Measurements from ENCODE around the gene GADL1.

Gene GADL1

GRCh38 chr3:30832961-30833575, 61.4 kb downstream of the GADL1 start:
- DNase-seq (ENCODE audit: extremely low spot score) = no peak
- CTCF ChIA-PET = no interaction called here
- POLR2A ChIA-PET = no interaction called here
- no peak for TF ChIP-seq SP1 (IDR thresholded peaks at IDR 0.05)
- no peak for TF ChIP-seq HDGF (IDR thresholded peaks at IDR 0.05; ENCODE audit: borderline replicate concordance)
- no peak for TF ChIP-seq CTBP1 (IDR thresholded peaks at IDR 0.05; ENCODE audit: borderline replicate concordance)
- no peak for TF ChIP-seq TARDBP (IDR thresholded peaks at IDR 0.05)
- TF ChIP-seq SUZ12 (IDR thresholded peaks at IDR 0.05) = no peak
- no peak for TF ChIP-seq FOXK2 (IDR thresholded peaks at IDR 0.05)
- TF ChIP-seq, protein P1, sequence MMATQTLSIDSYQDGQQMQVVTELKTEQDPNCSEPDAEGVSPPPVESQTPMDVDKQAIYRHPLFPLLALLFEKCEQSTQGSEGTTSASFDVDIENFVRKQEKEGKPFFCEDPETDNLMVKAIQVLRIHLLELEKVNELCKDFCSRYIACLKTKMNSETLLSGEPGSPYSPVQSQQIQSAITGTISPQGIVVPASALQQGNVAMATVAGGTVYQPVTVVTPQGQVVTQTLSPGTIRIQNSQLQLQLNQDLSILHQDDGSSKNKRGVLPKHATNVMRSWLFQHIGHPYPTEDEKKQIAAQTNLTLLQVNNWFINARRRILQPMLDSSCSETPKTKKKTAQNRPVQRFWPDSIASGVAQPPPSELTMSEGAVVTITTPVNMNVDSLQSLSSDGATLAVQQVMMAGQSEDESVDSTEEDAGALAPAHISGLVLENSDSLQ (IDR thresholded peaks at IDR 0.05) = no peak
- TF ChIP-seq ARNT (IDR thresholded peaks at IDR 0.05) = no peak
- no peak for TF ChIP-seq BHLHE40 (IDR thresholded peaks at IDR 0.05; ENCODE audit: borderline replicate concordance)

DNA sequence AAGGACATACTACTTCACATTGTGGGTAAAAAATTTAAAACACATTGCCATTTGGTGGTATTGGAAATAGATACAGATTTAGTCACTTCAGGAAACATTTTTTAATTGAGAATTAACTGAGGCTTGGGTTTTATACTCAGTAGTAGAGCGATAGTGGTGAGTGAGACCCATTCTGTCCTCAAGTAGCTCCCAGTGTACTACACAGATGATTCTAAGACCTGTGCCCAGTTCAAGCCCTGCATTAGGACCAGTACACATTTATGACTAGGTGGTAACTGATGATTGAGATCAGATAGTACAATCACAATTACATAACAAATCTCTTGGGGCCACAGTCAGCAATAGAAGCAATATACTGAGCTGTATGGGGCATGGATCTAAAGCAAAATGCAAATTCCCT, 67.4 kb downstream of the GADL1 start:
- TF ChIP-seq FOXM1 (IDR thresholded peaks at IDR 0.05; ENCODE audit: borderline replicate concordance) = no peak
- no peak for TF ChIP-seq SUZ12 (IDR thresholded peaks at IDR 0.05)
- TF ChIP-seq, protein P1 (IDR thresholded peaks at IDR 0.05) = no peak
- TF ChIP-seq FOXA1 (IDR thresholded peaks at IDR 0.05) = no peak
- no peak for TF ChIP-seq HDGF (IDR thresholded peaks at IDR 0.05; ENCODE audit: borderline replicate concordance)
- TF ChIP-seq LEF1 (IDR thresholded peaks at IDR 0.05; ENCODE audit: borderline replicate concordance) = no peak
- no peak for TF ChIP-seq ELF4 (IDR thresholded peaks at IDR 0.05)
- TF ChIP-seq SP1 (IDR thresholded peaks at IDR 0.05) = no peak
- TF ChIP-seq L3MBTL2 (conservative IDR thresholded peaks at IDR 0.05) = no peak
- TF ChIP-seq ARNT (IDR thresholded peaks at IDR 0.05) = no peak
- TF ChIP-seq NFRKB (IDR thresholded peaks at IDR 0.05) = no peak
- TF ChIP-seq TARDBP (IDR thresholded peaks at IDR 0.05) = no peak
- TF ChIP-seq ZNF384 (IDR thresholded peaks at IDR 0.05) = no peak
- no peak for TF ChIP-seq BHLHE40 (IDR thresholded peaks at IDR 0.05; ENCODE audit: borderline replicate concordance)
- TF ChIP-seq CTBP1 (IDR thresholded peaks at IDR 0.05; ENCODE audit: borderline replicate concordance) = no peak
- no peak for TF ChIP-seq FOXK2 (IDR thresholded peaks at IDR 0.05)
- CTCF ChIA-PET = no interaction called here
- no peak for DNase-seq (ENCODE audit: extremely low spot score)
- POLR2A ChIA-PET = no interaction called here

- TF ChIP-seq FOXK2 (IDR thresholded peaks at IDR 0.05) = no peak
- CTCF ChIA-PET = no interaction called here
- DNase-seq (ENCODE audit: extremely low spot score) = no peak
- POLR2A ChIA-PET = no interaction called here
Observed at GRCh38 chr3:30826531-30826942, 67.9 kb downstream of the GADL1 start.

- CTCF ChIA-PET = no interaction called here
Observed at GRCh38 chr3:30819067-30819798, 75.2 kb downstream of the GADL1 start.

DNA sequence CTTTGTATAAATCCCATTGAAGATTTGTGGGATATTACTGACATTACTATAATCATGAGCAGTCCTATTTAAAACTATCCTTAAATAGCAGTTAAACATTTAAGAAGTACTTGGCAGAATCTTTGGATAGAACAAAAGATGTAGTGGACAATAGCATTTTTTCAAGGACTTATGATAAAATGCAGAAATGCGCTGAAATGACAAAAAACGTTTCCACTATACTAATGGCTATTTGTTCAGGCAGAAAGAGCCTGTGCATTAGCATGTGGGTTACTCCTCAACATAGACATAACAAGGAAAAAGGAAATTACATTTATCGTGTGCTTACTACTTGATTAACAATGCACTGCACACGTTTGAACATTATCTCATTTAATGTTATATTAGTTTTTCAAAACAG, 80.7 kb downstream of the GADL1 start:
- POLR2A ChIA-PET = no interaction called here
- CTCF ChIA-PET = no interaction called here
- no peak for DNase-seq (ENCODE audit: extremely low spot score)
- TF ChIP-seq BHLHE40 (IDR thresholded peaks at IDR 0.05; ENCODE audit: borderline replicate concordance) = no peak
- no peak for TF ChIP-seq ARNT (IDR thresholded peaks at IDR 0.05)
- TF ChIP-seq SUZ12 (IDR thresholded peaks at IDR 0.05) = no peak
- TF ChIP-seq L3MBTL2 (conservative IDR thresholded peaks at IDR 0.05) = no peak
- TF ChIP-seq ZNF384 (IDR thresholded peaks at IDR 0.05) = no peak
- TF ChIP-seq ELF4 (IDR thresholded peaks at IDR 0.05) = no peak
- no peak for TF ChIP-seq LEF1 (IDR thresholded peaks at IDR 0.05; ENCODE audit: borderline replicate concordance)
- no peak for TF ChIP-seq HDGF (IDR thresholded peaks at IDR 0.05; ENCODE audit: borderline replicate concordance)
- no peak for TF ChIP-seq FOXA1 (IDR thresholded peaks at IDR 0.05)
- TF ChIP-seq TARDBP (IDR thresholded peaks at IDR 0.05) = no peak
- TF ChIP-seq SP1 (IDR thresholded peaks at IDR 0.05) = no peak
- TF ChIP-seq FOXM1 (IDR thresholded peaks at IDR 0.05; ENCODE audit: borderline replicate concordance) = no peak
- no peak for TF ChIP-seq FOXK2 (IDR thresholded peaks at IDR 0.05)
- no peak for TF ChIP-seq NFRKB (IDR thresholded peaks at IDR 0.05)
- TF ChIP-seq CTBP1 (IDR thresholded peaks at IDR 0.05; ENCODE audit: borderline replicate concordance) = no peak
- TF ChIP-seq, protein P1 (IDR thresholded peaks at IDR 0.05) = no peak

More at GRCh38 chr3:30819067-30819798, 75.2 kb downstream of the GADL1 start:
- no peak for DNase-seq (ENCODE audit: extremely low spot score)
- POLR2A ChIA-PET = no interaction called here
- TF ChIP-seq FOXA1 (IDR thresholded peaks at IDR 0.05) = no peak
- no peak for TF ChIP-seq NFRKB (IDR thresholded peaks at IDR 0.05)
- TF ChIP-seq HDGF (IDR thresholded peaks at IDR 0.05; ENCODE audit: borderline replicate concordance) = no peak
- TF ChIP-seq BHLHE40 (IDR thresholded peaks at IDR 0.05; ENCODE audit: borderline replicate concordance) = no peak
- TF ChIP-seq CTBP1 (IDR thresholded peaks at IDR 0.05; ENCODE audit: borderline replicate concordance) = no peak
- TF ChIP-seq SUZ12 (IDR thresholded peaks at IDR 0.05) = no peak
- TF ChIP-seq TARDBP (IDR thresholded peaks at IDR 0.05) = no peak
- TF ChIP-seq, protein P1 (IDR thresholded peaks at IDR 0.05) = no peak
- no peak for TF ChIP-seq FOXK2 (IDR thresholded peaks at IDR 0.05)
- TF ChIP-seq FOXM1 (IDR thresholded peaks at IDR 0.05; ENCODE audit: borderline replicate concordance) = no peak
- TF ChIP-seq L3MBTL2 (conservative IDR thresholded peaks at IDR 0.05) = no peak
- no peak for TF ChIP-seq ARNT (IDR thresholded peaks at IDR 0.05)
- no peak for TF ChIP-seq ELF4 (IDR thresholded peaks at IDR 0.05)
- no peak for TF ChIP-seq SP1 (IDR thresholded peaks at IDR 0.05)
- no peak for TF ChIP-seq LEF1 (IDR thresholded peaks at IDR 0.05; ENCODE audit: borderline replicate concordance)
- no peak for TF ChIP-seq ZNF384 (IDR thresholded peaks at IDR 0.05)
